Measurements from ENCODE around the gene PRDM10.
"Not testable (repeated sequence)": the region's sequence is repeated elsewhere in the genome, so short reads cannot be mapped to it uniquely, and the experiment has no call there.

PRDM10 gene

GRCh38 chr11:129885381-129885780 lies 117.3 kb downstream of the PRDM10 start:
- H3K4me3 ChIP-seq (ENCODE audit: low read length): no peak overlapping the region
- TF ChIP-seq, protein P1, sequence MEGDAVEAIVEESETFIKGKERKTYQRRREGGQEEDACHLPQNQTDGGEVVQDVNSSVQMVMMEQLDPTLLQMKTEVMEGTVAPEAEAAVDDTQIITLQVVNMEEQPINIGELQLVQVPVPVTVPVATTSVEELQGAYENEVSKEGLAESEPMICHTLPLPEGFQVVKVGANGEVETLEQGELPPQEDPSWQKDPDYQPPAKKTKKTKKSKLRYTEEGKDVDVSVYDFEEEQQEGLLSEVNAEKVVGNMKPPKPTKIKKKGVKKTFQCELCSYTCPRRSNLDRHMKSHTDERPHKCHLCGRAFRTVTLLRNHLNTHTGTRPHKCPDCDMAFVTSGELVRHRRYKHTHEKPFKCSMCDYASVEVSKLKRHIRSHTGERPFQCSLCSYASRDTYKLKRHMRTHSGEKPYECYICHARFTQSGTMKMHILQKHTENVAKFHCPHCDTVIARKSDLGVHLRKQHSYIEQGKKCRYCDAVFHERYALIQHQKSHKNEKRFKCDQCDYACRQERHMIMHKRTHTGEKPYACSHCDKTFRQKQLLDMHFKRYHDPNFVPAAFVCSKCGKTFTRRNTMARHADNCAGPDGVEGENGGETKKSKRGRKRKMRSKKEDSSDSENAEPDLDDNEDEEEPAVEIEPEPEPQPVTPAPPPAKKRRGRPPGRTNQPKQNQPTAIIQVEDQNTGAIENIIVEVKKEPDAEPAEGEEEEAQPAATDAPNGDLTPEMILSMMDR (conservative IDR thresholded peaks at IDR 0.05; ENCODE audit: low read depth, low read length): no peak
- DNase-seq (ENCODE audit: low read depth): no peak

- no peak for DNase-seq (ENCODE audit: low read depth)
- TF ChIP-seq, protein P1 (conservative IDR thresholded peaks at IDR 0.05; ENCODE audit: low read depth, low read length): no peak
Measured at GRCh38 chr11:129884581-129884980, 118.1 kb downstream of the PRDM10 start.

DNA sequence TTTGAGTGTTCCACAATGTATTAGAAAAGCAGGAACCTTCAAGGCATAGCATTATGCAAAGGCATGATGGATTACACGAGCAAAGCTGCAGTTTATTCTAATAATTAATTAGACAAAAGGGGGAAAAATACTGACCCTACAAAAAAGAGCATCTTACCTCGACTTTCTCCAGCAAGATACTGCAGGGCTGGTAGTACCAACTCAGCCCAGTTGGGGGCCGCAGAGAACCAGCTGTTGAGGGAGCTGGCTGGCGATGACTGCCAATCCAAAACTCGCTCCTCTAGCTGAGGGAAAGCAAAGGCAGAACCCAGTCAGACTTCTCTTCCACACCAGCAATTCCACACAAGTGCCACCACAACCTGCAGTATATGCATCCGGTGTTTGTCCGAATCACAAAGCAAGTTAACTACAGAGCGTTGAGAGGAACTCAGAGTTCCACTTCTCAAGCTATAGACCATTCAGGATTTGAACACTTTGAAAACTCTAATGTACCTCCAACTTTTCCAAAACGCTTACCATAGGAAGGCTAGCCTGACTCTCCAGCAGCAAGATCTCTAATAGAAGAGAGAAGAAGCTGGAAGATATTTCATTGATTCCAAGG lies 121.0 kb downstream of the PRDM10 start:
- no peak overlapping the region for H3K4me3 ChIP-seq (ENCODE audit: low read length)
- no peak for DNase-seq (ENCODE audit: low read depth)
- TF ChIP-seq, protein P1 (conservative IDR thresholded peaks at IDR 0.05; ENCODE audit: low read depth, low read length): peak; percentile 74

More at GRCh38 chr11:129884581-129884980, 118.1 kb downstream of the PRDM10 start:
- no peak overlapping the region for H3K4me3 ChIP-seq (ENCODE audit: low read length)

DNA sequence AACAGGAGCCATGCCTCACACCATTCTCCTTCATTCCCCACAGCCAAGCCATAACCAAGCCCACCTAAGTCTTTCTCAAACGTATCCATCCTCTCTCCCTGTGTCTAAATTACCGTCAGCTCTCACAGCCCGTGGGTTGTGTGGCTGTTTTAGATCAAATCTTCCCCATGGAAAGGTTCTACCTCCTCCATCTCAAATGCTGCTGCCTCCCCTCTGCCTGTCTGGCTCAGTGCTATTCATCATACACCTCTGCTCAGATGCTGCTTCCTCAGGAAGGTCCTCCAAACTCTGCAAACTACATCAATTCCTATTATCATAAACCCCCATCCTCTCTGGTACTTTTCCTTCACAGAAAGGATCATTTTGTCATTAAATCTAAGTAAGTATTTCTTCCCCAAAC lies 122.3 kb downstream of the PRDM10 start:
- DNase-seq (ENCODE audit: low read depth): no peak
- H3K4me3 ChIP-seq (ENCODE audit: low read length): no peak overlapping the region
- TF ChIP-seq, protein P1 (conservative IDR thresholded peaks at IDR 0.05; ENCODE audit: low read depth, low read length): no peak

GRCh38 chr11:129871914-129872313 lies 130.7 kb downstream of the PRDM10 start:
- TF ChIP-seq, protein P1 (conservative IDR thresholded peaks at IDR 0.05; ENCODE audit: low read depth, low read length): no peak
- no peak overlapping the region for H3K4me3 ChIP-seq (ENCODE audit: low read length)
- DNase-seq (ENCODE audit: low read depth): no peak

DNA sequence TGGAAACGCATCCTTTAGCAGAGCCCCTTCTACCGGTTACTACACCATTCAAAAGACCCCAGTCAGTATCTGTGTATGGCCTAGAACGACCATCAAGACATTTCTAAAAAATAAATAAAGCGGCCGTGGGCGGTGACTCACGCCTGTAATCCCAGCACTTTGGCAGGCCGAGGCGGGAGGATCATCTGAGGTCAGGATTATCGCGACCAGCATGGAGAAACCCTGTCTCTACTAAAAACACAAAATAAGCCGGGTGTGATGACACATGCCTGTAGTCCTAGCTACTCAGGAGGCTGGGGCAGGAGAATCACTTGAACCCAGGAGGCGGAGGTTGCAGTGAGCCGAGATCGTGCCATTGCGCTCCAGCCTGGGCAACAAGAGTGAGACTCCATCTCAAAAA lies 134.0 kb downstream of the PRDM10 start:
- DNase-seq (ENCODE audit: low read depth); H3K4me3 ChIP-seq (ENCODE audit: low read length): not testable (repeated sequence)

DNA sequence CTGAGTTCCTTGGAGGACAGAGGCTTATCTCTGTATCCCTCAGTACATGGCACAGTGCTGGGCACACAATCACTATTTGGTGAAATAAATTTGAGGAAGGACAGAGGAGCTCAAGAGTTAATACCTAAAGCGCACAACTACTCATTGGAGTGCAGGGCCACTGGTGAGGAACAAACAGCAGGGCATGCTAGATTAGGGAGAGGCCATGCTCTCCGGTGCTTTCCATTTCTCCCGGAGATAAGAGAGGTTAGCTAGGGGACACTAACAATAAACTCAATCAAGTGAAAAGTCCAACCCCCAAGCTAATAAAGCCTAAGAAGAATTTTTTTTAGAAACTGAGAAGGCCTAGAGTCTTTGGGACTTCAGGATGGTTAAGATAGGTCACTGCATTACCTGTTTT lies 136.3 kb downstream of the PRDM10 start:
- DNase-seq (ENCODE audit: low read depth): no peak
- TF ChIP-seq, protein P1 (conservative IDR thresholded peaks at IDR 0.05; ENCODE audit: low read depth, low read length): no peak
- H3K4me3 ChIP-seq (ENCODE audit: low read length): no peak overlapping the region

All from retinal pigment epithelial cell (primary cell).